HCT116 (cell line): ENCODE measurements around the gene SCN10A. TPM values are rescaled to one million over a fixed set of nuclear protein-coding genes. Genes with fewer than 3 reads are reported as not detected.

Experiments used
- ATAC-seq: fragments of 200-7000 bp; cut with Tn5 transposase; 2 replicates; pipeline ENCODE4 v1.9.1; 2020; ENCODE audit warnings: mild to moderate bottlenecking, moderate library complexity
- BruUV-seq: library from RNA; stranded (reverse); fragments of 400-500 nt; replicated peaks from 2 replicates; lab custom pipeline; 2021; lab: Mats Ljungman, UMichigan
- CTCF ChIA-PET: fragments of 300-600 bp; sonication (Branson Sonifier 250); formaldehyde crosslinking; loops from one replicate; lab custom pipeline; 2021; ENCODE audit warnings: antibody characterized with exemption; lab: Charles Lee
- POLR2A ChIA-PET: fragments of 300-600, 350-600 bp; sonication (Branson Sonifier 250); formaldehyde crosslinking; loops from one replicate; lab custom pipeline; 2021; ENCODE audit warnings: antibody characterized with exemption; lab: Charles Lee
- RAD21 ChIA-PET, 2 experiments: fragments of 300-600 bp; sonication (Branson Sonifier 250); formaldehyde crosslinking; loops; one replicate each; lab custom pipeline; 2023; ENCODE audit warnings: low total read pairs in 2 of 2; ENCODE audit not compliant: uncharacterized antibody in 2 of 2, unreplicated experiment in 2 of 2, low non-redundant PET in 1 of 2; lab: Charles Lee
- DNase-seq: peaks from one replicate; pipeline ENCODE4 v3.0.0-alpha.2; 2010; ENCODE audit warnings: low read depth, low spot score
- H2AFZ ChIP-seq: fragments of 200-600 bp; shearing (Covaris generic), sonication (generic); 2 replicates; pipeline ENCODE4 v1.6.1; 2017; ENCODE audit warnings: low read depth, mixed run types, mixed read lengths, antibody characterized with exemption, low read length; ENCODE audit not compliant: poor library complexity, severe bottlenecking
- H3K27ac ChIP-seq: 2 replicates; pipeline ENCODE4 v1.5.1; 2012; ENCODE audit warnings: low read depth, low read length
- H3K27me3 ChIP-seq: fragments of 200-600 bp; sonication (generic); 2 replicates; pipeline ENCODE4 v1.6.1; 2016; ENCODE audit warnings: mixed run types, low read length, mixed read lengths; ENCODE audit not compliant: insufficient read depth
- H3K36me3 ChIP-seq, 2 experiments: fragments of 200-500 bp in 1 of 2; fragments of 200-600 bp in 1 of 2; sonication (Bioruptor generic) in 1 of 2; sonication (generic) in 1 of 2; 2 replicates each; pipeline versions ENCODE4 v1.5.1 to v1.6.1; 2014 to 2016; ENCODE audit warnings: low read length in 2 of 2, inconsistent platforms in 1 of 2, mixed read lengths in 1 of 2, mixed run types in 1 of 2; ENCODE audit not compliant: insufficient read depth in 2 of 2, control insufficient read depth in 1 of 2
- H3K4me1 ChIP-seq, 2 experiments: fragments of 200-600 bp in 1 of 2; sonication (generic) in 1 of 2; 2 replicates each; pipeline versions ENCODE4 v1.5.1 to v1.6.1; 2012 to 2017; ENCODE audit warnings: low read length in 2 of 2, inconsistent platforms in 1 of 2, mild to moderate bottlenecking in 1 of 2, mixed read lengths in 1 of 2, mixed run types in 1 of 2, moderate library complexity in 1 of 2; ENCODE audit not compliant: insufficient read depth in 2 of 2, control insufficient read depth in 1 of 2
- H3K4me2 ChIP-seq: fragments of 200-600 bp; sonication (generic); 2 replicates; pipeline ENCODE4 v1.6.1; 2017; ENCODE audit warnings: mixed run types, low read length, mixed read lengths
- H3K4me3 ChIP-seq, 2 experiments: fragments of 200-600 bp in 1 of 2; sonication (generic) in 1 of 2; replicated peaks in 1 of 2; 2 replicates each; pipeline ENCODE4 v1.5.1; 2011 to 2016; ENCODE audit warnings: low read length in 2 of 2, control low read depth in 1 of 2, low read depth in 1 of 2, mild to moderate bottlenecking in 1 of 2, mixed read lengths in 1 of 2, mixed run types in 1 of 2
- H3K79me2 ChIP-seq: fragments of 200-600 bp; sonication (generic); 2 replicates; pipeline ENCODE4 v1.6.1; 2017; ENCODE audit warnings: mild to moderate bottlenecking, mixed run types, low read length, moderate library complexity, mixed read lengths; ENCODE audit not compliant: insufficient read depth
- H3K9ac ChIP-seq: fragments of 200-600 bp; sonication (generic); 2 replicates; pipeline ENCODE4 v1.6.1; 2016; ENCODE audit warnings: low read length, mixed read lengths
- H3K9me2 ChIP-seq: fragments of 200-600 bp; sonication (generic), shearing (Covaris generic); 2 replicates; pipeline ENCODE4 v1.6.1; 2017; ENCODE audit warnings: mixed run types, mild to moderate bottlenecking, moderate library complexity; ENCODE audit not compliant: insufficient read depth
- H3K9me3 ChIP-seq, 2 experiments: fragments of 200-500 bp in 1 of 2; fragments of 200-600 bp in 1 of 2; sonication (Bioruptor generic) in 1 of 2; sonication (generic) in 1 of 2; 2 replicates each; pipeline ENCODE4 v1.6.1; 2014 to 2017; ENCODE audit warnings: low read length in 2 of 2, mixed read lengths in 2 of 2, inconsistent platforms in 1 of 2, low read depth in 1 of 2, mild to moderate bottlenecking in 1 of 2, mixed run types in 1 of 2, moderate library complexity in 1 of 2; ENCODE audit not compliant: control insufficient read depth in 1 of 2, insufficient read depth in 1 of 2
- H4K20me1 ChIP-seq: fragments of 200-600 bp; sonication (generic), shearing (Covaris generic); 2 replicates; pipeline ENCODE4 v1.6.1; 2017; ENCODE audit warnings: mixed run types, mild to moderate bottlenecking, moderate library complexity; ENCODE audit not compliant: insufficient read depth
- CTCF ChIP-seq, 3 experiments: fragments of 200-600 bp in 1 of 3; sonication (generic) in 1 of 3; IDR thresholded peaks in 2 of 3; conservative IDR thresholded peaks in 1 of 3; 2 replicates each; pipeline ENCODE4 v1.5.1; 2012 to 2017; ENCODE audit warnings: low read depth in 2 of 3, low read length in 2 of 3, antibody characterized with exemption in 1 of 3, borderline replicate concordance in 1 of 3, control low read depth in 1 of 3, mild to moderate bottlenecking in 1 of 3, mixed read lengths in 1 of 3, mixed run types in 1 of 3, moderate library complexity in 1 of 3; ENCODE audit not compliant: insufficient read depth in 1 of 3
- EZH2 ChIP-seq: fragments of 200-600 bp; sonication (generic); IDR thresholded peaks from 2 replicates; pipeline ENCODE4 v1.6.1; 2017; ENCODE audit warnings: antibody characterized with exemption, mixed run types
- RAD21 ChIP-seq: IDR thresholded peaks from 2 replicates; pipeline ENCODE4 v1.6.1; 2012; ENCODE audit warnings: low read depth, mild to moderate bottlenecking
- REST ChIP-seq: IDR thresholded peaks from 2 replicates; pipeline ENCODE4 v1.6.1; 2012; ENCODE audit warnings: low read depth
- SP1 ChIP-seq: IDR thresholded peaks from 2 replicates; pipeline ENCODE4 v1.6.1; 2012; ENCODE audit warnings: low read depth
- ZNF274 ChIP-seq: fragments of 200-500 bp; sonication (Bioruptor generic); IDR thresholded peaks from 2 replicates; pipeline ENCODE4 v1.6.1; 2014; ENCODE audit warnings: mild to moderate bottlenecking, low read depth, low read length, inconsistent platforms
- intact Hi-C: fragments of 100-400 bp; cut with micrococcal nuclease; formaldehyde crosslinking; loops from 2 replicates; pipeline ENCODE4 v1.10.0; 2022
- total RNA-seq: library from RNA; stranded (reverse); gene quantifications from one replicate; pipeline ENCODE4 v1.2.1, GENCODE V29; 2021; ENCODE audit not compliant: unreplicated experiment

Gene SCN10A
- total RNA-seq, 1 experiment from 2014 or later = not detected

- RAD21 ChIA-PET = interaction anchor here in 1 of 2 experiments (0.6 to 1.1 kb wide), 2 partner anchors 101 to 261 kb away, joined by 3 to 5 read pairs; no protein-coding TSS in a partner anchor
- Histone ChIP-seq H3K9me3 (no peaks in the 10 kb centered on the region), H3K27me3 (peaks cover 10% of the 10 kb centered on the region; the same call in 1 of the 2 replicates), H3K4me2 (no peak overlapping the region)
- POLR2A ChIA-PET = no interaction called here
- CTCF ChIA-PET = interaction anchor here (0.7 to 3.6 kb wide), 6 partner anchors 9 to 292 kb away, joined by 3 to 19 read pairs (median 5); no protein-coding TSS in a partner anchor
- DNase-seq = peak; percentile 47
- TF ChIP-seq CTCF (IDR thresholded peaks at IDR 0.05 in 2 of 3, conservative IDR thresholded peaks at IDR 0.05 in 1 of 3; ENCODE audit: borderline replicate concordance in 1 of 3, insufficient read depth in 1 of 3, low read depth in 2 of 3, low read length in 2 of 3) = peak; percentile 87 to 94 (median 94)
- TF ChIP-seq ZNF274 = no peak
- peak; percentile 79 for TF ChIP-seq RAD21
- TF ChIP-seq, all 23 proteins: peak for 2
- Histone ChIP-seq H3K9me2 (no peaks in the 10 kb centered on the region), H3K27ac (no peak overlapping the region), H3K79me2 (no peaks in the 10 kb centered on the region), H3K4me1 (no peaks in the 10 kb centered on the region), H3K9ac (no peak overlapping the region), H3K36me3 (no peaks in the 10 kb centered on the region), H2AFZ (no peak overlapping the region), H4K20me1 (no peaks in the 10 kb centered on the region), H3K4me3 (no peak overlapping the region)
- intact Hi-C loops = loop anchor here (1.0 to 2.0 kb wide), 3 partner anchors 106 to 291 kb away; no protein-coding TSS in a partner anchor
- no TSS peak for BruUV-seq
- ATAC-seq = peak; percentile 94
These were observed 77.2 kb downstream of the SCN10A start for GRCh38 chr3:38738630-38739395.

- intact Hi-C loops = no loop called here
- Histone ChIP-seq H3K27me3 (peaks cover 10% of the 10 kb centered on the region; the same call in 1 of the 2 replicates), H3K79me2 (no peaks in the 10 kb centered on the region), H3K27ac (no peak overlapping the region), H3K36me3 (no peaks in the 10 kb centered on the region), H3K9me2 (no peaks in the 10 kb centered on the region), H3K4me3 (no peak overlapping the region), H3K9ac (no peak overlapping the region), H3K4me2 (no peak overlapping the region)
- ChIA-PET POLR2A (no interaction called here), CTCF (interaction anchor here (1.5 kb wide), 1 partner anchor 210 kb away, joined by 3 read pairs; no protein-coding TSS in a partner anchor)
- BruUV-seq = no TSS peak
- no peak for ATAC-seq
- no peak for DNase-seq
- TF ChIP-seq EZH2 (no peak), SP1 (no peak), REST (no peak)
- TF ChIP-seq, all 23 proteins: peak for 0
- no peaks in the 10 kb centered on the region for H3K9me3 ChIP-seq
- no peak overlapping the region for H2AFZ ChIP-seq
- peaks cover 6 to 9% of the 10 kb centered on the region in 2 experiments; a peak in 2 of 4 replicates for H3K4me1 ChIP-seq
- H4K20me1 ChIP-seq = no peaks in the 10 kb centered on the region
- RAD21 ChIA-PET = no interaction called here
These were observed 84.5 kb downstream of the SCN10A start for GRCh38 chr3:38731522-38731921.
